Glutamatergic neuron (in vitro differentiated cells): ENCODE data around the gene CDKN1C. TPM values are rescaled to one million over a fixed set of nuclear protein-coding genes. Genes with fewer than 3 reads are reported as not detected.

Experiments used
- DNase-seq: peaks from one replicate; pipeline ENCODE4 v3.0.0; 2022
- H3K27ac Mint-ChIP-seq: one replicate; pipeline ENCODE4 v1.8.0; 2020; ENCODE audit warnings: mild to moderate bottlenecking, mixed read lengths, inconsistent platforms; ENCODE audit not compliant: unreplicated experiment
- H3K27me3 Mint-ChIP-seq: one replicate; pipeline ENCODE4 v1.8.0; 2020; ENCODE audit warnings: mild to moderate bottlenecking, moderate library complexity, mixed read lengths, inconsistent platforms; ENCODE audit not compliant: unreplicated experiment
- H3K36me3 Mint-ChIP-seq: one replicate; pipeline ENCODE4 v1.8.0; 2020; ENCODE audit warnings: mild to moderate bottlenecking, mixed read lengths, inconsistent platforms; ENCODE audit not compliant: unreplicated experiment
- H3K4me1 Mint-ChIP-seq: one replicate; pipeline ENCODE4 v1.8.0; 2020; ENCODE audit warnings: mild to moderate bottlenecking, low read depth, mixed read lengths, inconsistent platforms; ENCODE audit not compliant: unreplicated experiment
- H3K4me3 Mint-ChIP-seq: one replicate; pipeline ENCODE4 v1.8.0; 2020; ENCODE audit warnings: mild to moderate bottlenecking, mixed read lengths, inconsistent platforms; ENCODE audit not compliant: unreplicated experiment
- H3K9me3 Mint-ChIP-seq: one replicate; pipeline ENCODE4 v1.8.0; 2020; ENCODE audit warnings: mild to moderate bottlenecking, moderate library complexity, mixed read lengths, inconsistent platforms; ENCODE audit not compliant: unreplicated experiment
- CTCF ChIP-seq: fragments of 200-600 bp; sonication (generic); IDR thresholded peaks from one replicate; pipeline ENCODE4 v1.5.0; 2021; ENCODE audit not compliant: partially characterized antibody, unreplicated experiment
- total RNA-seq: library from RNA; stranded (reverse); fragmentation: NEBNext Ultra II Directional; extraction: Animal tissue kit (Norgen Biotek cat#: 25700); gene quantifications from one replicate; pipeline ENCODE4 v1.2.1, GENCODE V29; 2021; ENCODE audit not compliant: unreplicated experiment

CDKN1C gene
- total RNA-seq, 1 donor from 2014 or later: 391 TPM

GRCh38 chr11:2929531-2929949, 44.0 kb upstream of the CDKN1C start:
- H3K4me3 Mint-ChIP-seq: no peak overlapping the region
- no peak for DNase-seq
- peaks cover 3% of the 10 kb centered on the region for H3K4me1 Mint-ChIP-seq
- H3K9me3 Mint-ChIP-seq: peaks cover 2% of the 10 kb centered on the region
- H3K27ac Mint-ChIP-seq: no peak overlapping the region
- H3K27me3 Mint-ChIP-seq: peaks cover 11% of the 10 kb centered on the region
- no peak for TF ChIP-seq CTCF
- H3K36me3 Mint-ChIP-seq: no peaks in the 10 kb centered on the region

- no peak for TF ChIP-seq CTCF
- peak; percentile 70 for DNase-seq
- Mint-ChIP-seq H3K27me3 (peaks cover 11% of the 10 kb centered on the region), H3K9me3 (peaks cover 2% of the 10 kb centered on the region), H3K4me1 (peaks cover 3% of the 10 kb centered on the region), H3K4me3 (peak within 1 kb of the TSS; percentile 89), H3K36me3 (no peaks in the 10 kb centered on the region), H3K27ac (peak within 1 kb of the TSS; percentile 31)
These were observed 43.3 kb upstream of the CDKN1C start, which contains the start of gene PHLDA2 for GRCh38 chr11:2928605-2929530. Gene PHLDA2 (minus strand): TSS chr11:2929420. CDS start chr11:2929364, 56 bp downstream.

GRCh38 chr11:2927851-2928604, 42.5 kb upstream of the CDKN1C start:
- no peak for TF ChIP-seq CTCF
- no peaks in the 10 kb centered on the region for H3K36me3 Mint-ChIP-seq
- H3K4me3 Mint-ChIP-seq: peak overlapping the region; percentile 56
- H3K4me1 Mint-ChIP-seq: peaks cover 3% of the 10 kb centered on the region
- peak; percentile 40 for DNase-seq
- peaks cover 11% of the 10 kb centered on the region for H3K27me3 Mint-ChIP-seq
- H3K9me3 Mint-ChIP-seq: peaks cover 2% of the 10 kb centered on the region
- no peak overlapping the region for H3K27ac Mint-ChIP-seq

- Mint-ChIP-seq H3K27me3 (peaks cover 11% of the 10 kb centered on the region), H3K27ac (no peak overlapping the region), H3K9me3 (peaks cover 2% of the 10 kb centered on the region), H3K4me1 (peaks cover 3% of the 10 kb centered on the region), H3K36me3 (no peaks in the 10 kb centered on the region), H3K4me3 (peak overlapping the region; percentile 30)
- no peak for TF ChIP-seq CTCF
- DNase-seq: peak; percentile 12
These were observed 41.7 kb upstream of the CDKN1C start for GRCh38 chr11:2927121-2927800.
